Stimulated activated CD8-positive, alpha-beta memory T cell treated with anti-CD3 and anti-CD28 coated beads, Interleukin-4, amount 100 ng/mL, for 48 hours (primary cell): ENCODE data around the gene NAIP.
"Not testable (repeated sequence)": the region's sequence is repeated elsewhere in the genome, so short reads cannot be mapped to it uniquely, and the experiment has no call there.

Source experiments
- DNase-seq: peaks from one replicate; pipeline ENCODE4 v3.0.0-alpha.2; 2020

The NAIP gene

GRCh38 chr5:71025289-71025953, at the start of gene NAIP:
NAIP (minus strand) TSS chr5:71025339; CDS start chr5:71012915, 12,424 bp downstream.
- not testable (repeated sequence) for DNase-seq

- not testable (repeated sequence) for DNase-seq
Measured at GRCh38 chr5:71067262-71067928, 42.3 kb upstream of the NAIP start, which contains the start of gene GTF2H2. GTF2H2 (minus strand) TSS chr5:71067676; CDS start chr5:71062763, 4,913 bp downstream.

- not testable (repeated sequence) for DNase-seq
Measured at GRCh38 chr5:71061322-71061721, 36.2 kb upstream of the NAIP start.

- DNase-seq, result not testable (repeated sequence)
Measured at GRCh38 chr5:71059426-71059825, 34.3 kb upstream of the NAIP start.

GRCh38 chr5:71044808-71045207, 19.7 kb upstream of the NAIP start:
- DNase-seq, result not testable (repeated sequence)

- DNase-seq, result not testable (repeated sequence)
Measured at GRCh38 chr5:71044128-71044527, 19.0 kb upstream of the NAIP start.

- not testable (repeated sequence) for DNase-seq
Measured at GRCh38 chr5:71031046-71031776, 6.1 kb upstream of the NAIP start.

- DNase-seq, result not testable (repeated sequence)
Measured at GRCh38 chr5:71020643-71021042, 4.5 kb downstream of the NAIP start.

- not testable (repeated sequence) for DNase-seq
Measured at GRCh38 chr5:71018376-71019005, 6.6 kb downstream of the NAIP start.

- DNase-seq, result no peak
Measured at GRCh38 chr5:71014176-71014575, 11.0 kb downstream of the NAIP start.

- DNase-seq, result no peak
Measured at GRCh38 chr5:71013575-71013974, 11.6 kb downstream of the NAIP start.

GRCh38 chr5:71011194-71011792, 13.8 kb downstream of the NAIP start:
- DNase-seq, result no peak

- not testable (repeated sequence) for DNase-seq
Measured at GRCh38 chr5:71006983-71007382, 18.2 kb downstream of the NAIP start.

GRCh38 chr5:70984882-70985281, 40.3 kb downstream of the NAIP start:
- not testable (repeated sequence) for DNase-seq

- not testable (repeated sequence) for DNase-seq
Measured at GRCh38 chr5:70967220-70967619, 57.9 kb downstream of the NAIP start.

GRCh38 chr5:70964531-70964930, 60.6 kb downstream of the NAIP start:
- DNase-seq, result not testable (repeated sequence)

GRCh38 chr5:70953068-70953467, 72.1 kb downstream of the NAIP start:
- DNase-seq, result not testable (repeated sequence)

GRCh38 chr5:70932560-70932959, 92.6 kb downstream of the NAIP start:
- DNase-seq, result not testable (repeated sequence)

- not testable (repeated sequence) for DNase-seq
Measured at GRCh38 chr5:70931709-70932368, 93.3 kb downstream of the NAIP start.

GRCh38 chr5:70925211-70925562, 100.0 kb downstream of the NAIP start:
- not testable (repeated sequence) for DNase-seq
